Measurements from ENCODE around the gene CAPRIN2. TPM values are rescaled to one million over a fixed set of nuclear protein-coding genes. Genes with fewer than 3 reads are reported as not detected.
A peak's percentile ranks its signal among the peaks of the same experiment; 100 is the strongest.

CAPRIN2 gene
- 7.7 TPM for total RNA-seq (2013)
- 10 to 100 TPM in 1 of 3 donors, 1 to 10 TPM in 2; 1.4 to 10.3 (median 2.0) TPM for polyA plus RNA-seq
- polyA minus RNA-seq, result 3.3 and 3.8 TPM in 2 replicates
- 3.9 to 22.7 (median 13.8) reads per million in 11 experiments for total RNA-seq

DNA sequence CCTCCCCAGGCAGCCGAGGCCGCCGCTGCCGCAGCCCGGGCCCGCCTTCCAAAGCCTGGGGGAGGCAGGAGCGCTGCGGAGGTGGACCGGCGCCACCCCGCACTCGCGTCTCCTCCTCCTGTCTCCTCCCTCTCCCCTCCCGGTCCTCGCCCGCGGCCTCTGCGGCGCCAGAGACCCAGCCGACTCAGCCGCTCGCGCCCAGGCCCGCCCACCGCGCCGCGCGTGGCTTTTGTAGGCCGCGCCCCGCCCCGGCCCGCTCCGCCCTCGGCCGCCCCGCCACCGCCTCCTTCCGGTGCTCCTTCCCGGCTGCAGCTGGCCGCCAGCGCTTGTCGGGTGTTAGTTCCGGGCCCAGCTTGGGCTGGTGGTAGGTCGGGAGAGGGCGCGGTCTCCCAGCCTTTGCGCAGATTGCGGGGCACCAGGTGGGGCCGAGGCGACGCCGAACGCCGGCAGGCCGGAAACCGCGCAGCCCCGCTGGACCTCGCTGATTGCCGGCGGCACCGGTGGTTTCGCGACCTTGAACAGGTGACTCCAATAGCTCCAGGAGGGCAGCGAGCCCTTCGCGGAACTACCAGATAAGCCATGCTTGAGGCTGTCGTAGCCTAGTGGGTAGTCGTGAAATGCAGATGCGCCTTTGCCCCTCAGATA is at the start of gene CAPRIN2:
TSS of gene CAPRIN2 (minus strand) at position 202 of the 645 bp plus-strand sequence. CDS start 1,431 bp downstream, outside the sequence.
- Histone ChIP-seq H3K4me3 (replicated peaks in 1 of 3; ENCODE audit: low read depth in 2 of 3, low read length in 3 of 3) (peak within 1 kb of the TSS; percentile 71 to 85 (median 78)), H3K36me3 (replicated peaks in 1 of 2; ENCODE audit: control insufficient read depth in 1 of 2, insufficient read depth in 2 of 2, low read length in 2 of 2) (no peaks in the 10 kb centered on the region), H2AFZ (ENCODE audit: insufficient read depth, low read depth, low read length, poor library complexity, severe bottlenecking) (peak within 1 kb of the TSS; percentile 94), H3K79me2 (ENCODE audit: insufficient read depth, low read length) (no peaks in the 10 kb centered on the region), H3K9me3 (replicated peaks in 1 of 2; ENCODE audit: control insufficient read depth in 1 of 2, insufficient read depth in 1 of 2, low read length in 2 of 2) (no peaks in the 10 kb centered on the region), H3K27ac (ENCODE audit: low read depth in 1 of 2, low read length in 2 of 2) (peak within 1 kb of the TSS in 1 of 2 donors; percentile 70), H3K9ac (ENCODE audit: insufficient read depth, low read length, poor library complexity, severe bottlenecking) (peak within 1 kb of the TSS; percentile 67), H3K4me1 (ENCODE audit: control insufficient read depth in 1 of 2, insufficient read depth in 2 of 2, low read length in 2 of 2) (peaks cover 13 to 15% of the 10 kb centered on the region in 2 donors), H4K20me1 (ENCODE audit: insufficient read depth, low read length) (no peaks in the 10 kb centered on the region), H3K4me2 (replicated peaks; ENCODE audit: extremely low read depth, low read length, poor library complexity, severe bottlenecking) (peak within 1 kb of the TSS; percentile 90), H3K27me3 (ENCODE audit: control insufficient read depth in 2 of 2, insufficient read depth in 2 of 2, low read length in 2 of 2) (peaks cover 0 to 2% of the 10 kb centered on the region in 2 donors)
- Mint-ChIP-seq H3K36me3 (peaks cover 4% of the 10 kb centered on the region in 2 donors), H3K27ac (peak within 1 kb of the TSS; percentile 43 to 90 (median 80)), H3K4me3 (peak within 1 kb of the TSS; percentile 90 to 98), H3K4me1 (peaks cover 16% of the 10 kb centered on the region), H3K27me3 (ENCODE audit: low read depth in 3 of 3) (peaks cover 9 to 16% (median 15%) of the 10 kb centered on the region in 3 donors), H3K9me3 (peaks cover 0 to 3% (median 0%) of the 10 kb centered on the region in 7 donors)
- intact Hi-C loops (cut with micrococcal nuclease), result loop anchor here in 1 of 2 donors (10.0 kb wide), 1 partner anchor 60 kb away; the partner anchor contains the start of gene IPO8
- DNase-seq, result peak; percentile 83 to 88 (median 88)
- under 1% methylated on average over 71 of the region's 72 CpGs for WGBS (ENCODE audit: insufficient coverage)
- TF ChIP-seq, protein P1, sequence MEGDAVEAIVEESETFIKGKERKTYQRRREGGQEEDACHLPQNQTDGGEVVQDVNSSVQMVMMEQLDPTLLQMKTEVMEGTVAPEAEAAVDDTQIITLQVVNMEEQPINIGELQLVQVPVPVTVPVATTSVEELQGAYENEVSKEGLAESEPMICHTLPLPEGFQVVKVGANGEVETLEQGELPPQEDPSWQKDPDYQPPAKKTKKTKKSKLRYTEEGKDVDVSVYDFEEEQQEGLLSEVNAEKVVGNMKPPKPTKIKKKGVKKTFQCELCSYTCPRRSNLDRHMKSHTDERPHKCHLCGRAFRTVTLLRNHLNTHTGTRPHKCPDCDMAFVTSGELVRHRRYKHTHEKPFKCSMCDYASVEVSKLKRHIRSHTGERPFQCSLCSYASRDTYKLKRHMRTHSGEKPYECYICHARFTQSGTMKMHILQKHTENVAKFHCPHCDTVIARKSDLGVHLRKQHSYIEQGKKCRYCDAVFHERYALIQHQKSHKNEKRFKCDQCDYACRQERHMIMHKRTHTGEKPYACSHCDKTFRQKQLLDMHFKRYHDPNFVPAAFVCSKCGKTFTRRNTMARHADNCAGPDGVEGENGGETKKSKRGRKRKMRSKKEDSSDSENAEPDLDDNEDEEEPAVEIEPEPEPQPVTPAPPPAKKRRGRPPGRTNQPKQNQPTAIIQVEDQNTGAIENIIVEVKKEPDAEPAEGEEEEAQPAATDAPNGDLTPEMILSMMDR (IDR thresholded peaks at IDR 0.05), result peak; percentile 43

DNA sequence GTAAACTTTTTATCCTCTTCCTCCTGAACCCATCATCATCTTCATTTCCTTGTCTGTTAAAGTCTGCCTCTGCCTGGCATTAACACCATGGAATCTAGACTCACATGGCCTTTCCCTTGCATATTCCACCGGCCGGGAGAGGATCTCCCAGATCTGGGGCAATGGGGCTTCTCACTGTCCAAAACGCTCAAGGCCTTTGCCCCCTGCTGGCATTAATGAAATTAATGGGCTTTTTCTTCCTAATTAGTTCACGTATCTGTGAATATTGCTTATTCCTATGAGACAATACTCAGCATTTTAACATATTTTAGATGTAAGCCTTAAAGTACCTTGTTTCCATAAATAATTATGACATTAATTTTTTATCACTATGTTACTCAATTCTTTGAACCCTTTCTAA is 42.9 kb upstream of the CAPRIN2 start:
- WGBS (ENCODE audit: insufficient coverage), result 100% methylated on average over 2 of the region's 4 CpGs
- H3K9me3 Mint-ChIP-seq, result peaks cover 0 to 12% (median 4%) of the 10 kb centered on the region in 7 donors
- Histone ChIP-seq H3K4me2 (replicated peaks; ENCODE audit: extremely low read depth, low read length, poor library complexity, severe bottlenecking) (no peak overlapping the region), H2AFZ (ENCODE audit: insufficient read depth, low read depth, low read length, poor library complexity, severe bottlenecking) (no peak overlapping the region), H3K9me3 (replicated peaks in 1 of 2; ENCODE audit: control insufficient read depth in 1 of 2, insufficient read depth in 1 of 2, low read length in 2 of 2) (no peaks in the 10 kb centered on the region), H3K27ac (ENCODE audit: low read depth in 1 of 2, low read length in 2 of 2) (no peak overlapping the region), H3K4me3 (replicated peaks in 1 of 3; ENCODE audit: low read depth in 2 of 3, low read length in 3 of 3) (no peak overlapping the region), H3K27me3 (ENCODE audit: control insufficient read depth in 2 of 2, insufficient read depth in 2 of 2, low read length in 2 of 2) (peaks cover 5 to 45% of the 10 kb centered on the region in 2 donors), H3K9ac (ENCODE audit: insufficient read depth, low read length, poor library complexity, severe bottlenecking) (no peak overlapping the region), H3K36me3 (replicated peaks in 1 of 2; ENCODE audit: control insufficient read depth in 1 of 2, insufficient read depth in 2 of 2, low read length in 2 of 2) (no peaks in the 10 kb centered on the region), H3K79me2 (ENCODE audit: insufficient read depth, low read length) (no peaks in the 10 kb centered on the region), H4K20me1 (ENCODE audit: insufficient read depth, low read length) (no peaks in the 10 kb centered on the region), H3K4me1 (ENCODE audit: control insufficient read depth in 1 of 2, insufficient read depth in 2 of 2, low read length in 2 of 2) (peaks cover 21 to 37% of the 10 kb centered on the region in 2 donors)
- no peak overlapping the region for H3K27ac Mint-ChIP-seq
- peak overlapping the region; percentile 49 to 88 for H3K4me3 Mint-ChIP-seq
- TF ChIP-seq, protein P1 (IDR thresholded peaks at IDR 0.05), result no peak
- peaks cover 29% of the 10 kb centered on the region for H3K4me1 Mint-ChIP-seq
- peaks cover 38 to 67% (median 49%) of the 10 kb centered on the region in 3 donors for H3K27me3 Mint-ChIP-seq (ENCODE audit: low read depth in 3 of 3)
- H3K36me3 Mint-ChIP-seq, result peaks cover 3% of the 10 kb centered on the region in 2 donors
- DNase-seq, result no peak
- intact Hi-C loops (cut with micrococcal nuclease), result no loop called here

All from CD14-positive monocyte (primary cell).